Keratinocyte (primary cell): ENCODE data around the gene NEK9. TPM values are rescaled to one million over a fixed set of nuclear protein-coding genes. Genes with fewer than 3 reads are reported as not detected.

Source experiments
- DNase-seq: peaks from one replicate; pipeline ENCODE4 v3.0.0-alpha.2; 2011; ENCODE audit warnings: low read depth, missing footprints, low spot score
- FAIRE-seq: peaks from 2 replicates; lab custom pipeline; 2011; peaks lifted over from hg19 to GRCh38; lab: Jason Lieb, UNC
- H2AFZ ChIP-seq: 2 replicates; pipeline ENCODE4 v1.6.0; 2012; ENCODE audit warnings: low read length, control low read depth, inconsistent platforms; ENCODE audit not compliant: control insufficient read depth
- H3K27ac ChIP-seq: 2 replicates; pipeline ENCODE4 v1.5.1; 2011; ENCODE audit warnings: low read length; ENCODE audit not compliant: control insufficient read depth, insufficient read depth
- H3K27me3 ChIP-seq: 3 replicates; pipeline ENCODE4 v1.6.0; 2011; ENCODE audit warnings: low read length; ENCODE audit not compliant: control insufficient read depth, insufficient read depth; ENCODE audit errors: extremely low read depth
- H3K36me3 ChIP-seq, 2 experiments: 2 replicates in 1 of 2; 3 replicates in 1 of 2; pipeline ENCODE4 v1.5.1; 2011; ENCODE audit warnings: low read length in 2 of 2, mild to moderate bottlenecking in 1 of 2; ENCODE audit not compliant: control insufficient read depth in 2 of 2, insufficient read depth in 2 of 2; ENCODE audit errors: extremely low read depth in 1 of 2
- H3K4me1 ChIP-seq: 3 replicates; pipeline ENCODE4 v1.5.1; 2011; ENCODE audit warnings: low read length; ENCODE audit not compliant: control insufficient read depth, insufficient read depth; ENCODE audit errors: extremely low read depth
- H3K4me2 ChIP-seq: 3 replicates; pipeline ENCODE4 v1.6.0; 2011; ENCODE audit warnings: low read depth, low read length; ENCODE audit not compliant: control insufficient read depth, insufficient read depth; ENCODE audit errors: extremely low read depth
- H3K4me3 ChIP-seq, 3 experiments: fragments of 200-600 bp in 1 of 3; sonication (generic) in 1 of 3; 2 replicates in 2 of 3; 3 replicates in 1 of 3; pipeline ENCODE4 v1.5.1; 2011 to 2016; ENCODE audit warnings: low read length in 3 of 3, mild to moderate bottlenecking in 3 of 3, control low read depth in 2 of 3, inconsistent platforms in 1 of 3, low read depth in 1 of 3, mixed read lengths in 1 of 3, mixed run types in 1 of 3, moderate library complexity in 1 of 3; ENCODE audit not compliant: control insufficient read depth in 2 of 3, insufficient read depth in 2 of 3; ENCODE audit errors: extremely low read depth in 1 of 3
- H3K79me2 ChIP-seq: 2 replicates; pipeline ENCODE4 v1.6.0; 2012; ENCODE audit warnings: low read length; ENCODE audit not compliant: control insufficient read depth, insufficient read depth
- H3K9ac ChIP-seq: 3 replicates; pipeline ENCODE4 v1.6.0; 2011; ENCODE audit warnings: low read length; ENCODE audit not compliant: control insufficient read depth, insufficient read depth; ENCODE audit errors: extremely low read depth
- H3K9me1 ChIP-seq: 3 replicates; pipeline ENCODE4 v1.6.0; 2011; ENCODE audit warnings: low read length; ENCODE audit not compliant: control insufficient read depth, insufficient read depth; ENCODE audit errors: extremely low read depth
- H3K9me3 ChIP-seq: 2 replicates; pipeline ENCODE4 v1.5.1; 2012; ENCODE audit warnings: low read depth, low read length; ENCODE audit not compliant: control insufficient read depth
- H4K20me1 ChIP-seq: 3 replicates; pipeline ENCODE4 v1.6.0; 2011; ENCODE audit warnings: low read length; ENCODE audit not compliant: control insufficient read depth, insufficient read depth; ENCODE audit errors: extremely low read depth
- CTCF ChIP-seq, 3 experiments: IDR thresholded peaks in 1 of 3; conservative IDR thresholded peaks in 1 of 3; optimal IDR thresholded peaks in 1 of 3; 2 replicates in 2 of 3; 3 replicates in 1 of 3; pipeline versions ENCODE3 to v1.5.1; 2011; ENCODE audit warnings: low read length in 3 of 3, mild to moderate bottlenecking in 3 of 3, moderate library complexity in 2 of 3, control low read depth in 1 of 3, inconsistent platforms in 1 of 3; ENCODE audit not compliant: insufficient read depth in 2 of 3; ENCODE audit errors: extremely low read depth in 1 of 3
- EZH2 ChIP-seq: IDR thresholded peaks from one replicate; pipeline ENCODE4 v1.6.1; 2012; ENCODE audit warnings: inconsistent platforms, mild to moderate bottlenecking, low read length, moderate library complexity
- dilution Hi-C: fragments of 300-500 bp; cut with MboI; formaldehyde crosslinking; loops from one replicate; pipeline ENCODE4 v1.7.0; 2020; ENCODE audit warnings: low sequenced_read_pairs; ENCODE audit not compliant: extremely low pct_ligation_motif_present
- polyA plus RNA-seq, 5 experiments: library from polyadenylated mRNA; depleted of rRNA in 3 of 5; stranded (reverse) in 3 of 5; stranded (forward) in 1 of 5; unstranded in 1 of 5; fragments of >200 nt; gene quantifications; 1 replicate in 1 of 5; 2 replicates in 3 of 5; 3 replicates in 1 of 5; pipeline versions ENCODE4 v1.2.1 to v1.2.3, GENCODE V29; 2011 to 2012; ENCODE audit warnings: missing spikeins in 2 of 5, low read depth in 1 of 5, low replicate concordance in 1 of 5

NEK9 gene
- polyA plus RNA-seq, 1 donor (not counting 4 experiments of a cell fraction or from before 2014, with no cell fraction given): 43.7 TPM

- no peak overlapping the region for H3K4me3 ChIP-seq
- H3K9ac ChIP-seq: no peak overlapping the region
- H3K27ac ChIP-seq: no peak overlapping the region
- no peaks in the 10 kb centered on the region for H3K9me3 ChIP-seq
- no peak overlapping the region for H2AFZ ChIP-seq
- H3K36me3 ChIP-seq: peaks cover 0 to 5% of the 10 kb centered on the region in 2 experiments
- no peaks in the 10 kb centered on the region for H3K4me1 ChIP-seq
- peaks cover 5% of the 10 kb centered on the region for H4K20me1 ChIP-seq
- H3K9me1 ChIP-seq: peaks cover 8% of the 10 kb centered on the region
- H3K79me2 ChIP-seq: peaks cover 97% of the 10 kb centered on the region
- DNase-seq: no peak
- no peak for FAIRE-seq
- no peak overlapping the region for H3K4me2 ChIP-seq
- H3K27me3 ChIP-seq: no peaks in the 10 kb centered on the region
- dilution Hi-C loops: no loop called here
- TF ChIP-seq CTCF (optimal IDR thresholded peaks at IDR 0.05 in 1 of 3, IDR thresholded peaks at IDR 0.05 in 1 of 3, conservative IDR thresholded peaks at IDR 0.05 in 1 of 3; ENCODE audit: extremely low read depth in 1 of 3, insufficient read depth in 2 of 3, low read length in 3 of 3): no peak
- TF ChIP-seq EZH2: no peak
These were observed 40.5 kb upstream of the NEK9 start for GRCh38 chr14:75167325-75167724.

- dilution Hi-C loops: no loop called here
- no peak for FAIRE-seq
- H3K27me3 ChIP-seq: no peaks in the 10 kb centered on the region
- peaks cover 0 to 2% of the 10 kb centered on the region in 2 experiments for H3K36me3 ChIP-seq
- H3K9me1 ChIP-seq: peaks cover 5% of the 10 kb centered on the region
- no peak overlapping the region for H3K4me3 ChIP-seq
- H3K4me1 ChIP-seq: no peaks in the 10 kb centered on the region
- H3K9me3 ChIP-seq: no peaks in the 10 kb centered on the region
- H4K20me1 ChIP-seq: peaks cover 4% of the 10 kb centered on the region
- no peak for DNase-seq
- peaks cover 97% of the 10 kb centered on the region for H3K79me2 ChIP-seq
- no peak overlapping the region for H3K9ac ChIP-seq
- H2AFZ ChIP-seq: no peak overlapping the region
- TF ChIP-seq EZH2: no peak
- no peak for TF ChIP-seq CTCF (optimal IDR thresholded peaks at IDR 0.05 in 1 of 3, IDR thresholded peaks at IDR 0.05 in 1 of 3, conservative IDR thresholded peaks at IDR 0.05 in 1 of 3; ENCODE audit: extremely low read depth in 1 of 3, insufficient read depth in 2 of 3, low read length in 3 of 3)
- no peak overlapping the region for H3K27ac ChIP-seq
- H3K4me2 ChIP-seq: no peak overlapping the region
These were observed 38.9 kb upstream of the NEK9 start for GRCh38 chr14:75165586-75166391.
